Mucosa of stomach (tissue), 1 donor: ENCODE results near the gene HID1.
"Not testable (repeated sequence)": the region's sequence is repeated elsewhere in the genome, so short reads cannot be mapped to it uniquely, and the experiment has no call there.

Experiments
- H3K27me3 ChIP-seq: one replicate; pipeline ENCODE4 v1.7.0; 2013; ENCODE audit warnings: mild to moderate bottlenecking, low read length; ENCODE audit not compliant: control insufficient read depth, insufficient read depth
- H3K36me3 ChIP-seq: one replicate; pipeline ENCODE4 v1.7.0; 2013; ENCODE audit warnings: low read length; ENCODE audit not compliant: control insufficient read depth, insufficient read depth
- H3K4me1 ChIP-seq: one replicate; pipeline ENCODE4 v1.7.0; 2013; ENCODE audit warnings: mild to moderate bottlenecking, low read length; ENCODE audit not compliant: control insufficient read depth, insufficient read depth
- H3K4me3 ChIP-seq: one replicate; pipeline ENCODE4 v1.7.0; 2013; ENCODE audit warnings: low read length
- H3K9ac ChIP-seq: one replicate; pipeline ENCODE4 v1.7.0; 2013; ENCODE audit warnings: mild to moderate bottlenecking, low read length, moderate library complexity
- H3K9me3 ChIP-seq: one replicate; pipeline ENCODE4 v1.7.0; 2013; ENCODE audit warnings: mild to moderate bottlenecking, low read length, moderate library complexity; ENCODE audit not compliant: control insufficient read depth
- donor health status: Pancreatic carcinoma.

The HID1 gene

GRCh38 chr17:74992223-74992622, 19.7 kb upstream of the HID1 start:
- Histone ChIP-seq H3K9me3 (no peaks in the 10 kb centered on the region), H3K9ac (peak overlapping the region; percentile 18), H3K27me3 (no peaks in the 10 kb centered on the region)

GRCh38 chr17:74990581-74991105, 18.1 kb upstream of the HID1 start:
- H3K4me1 ChIP-seq: peaks cover 49% of the 10 kb centered on the region
- H3K9me3 ChIP-seq: no peaks in the 10 kb centered on the region
- H3K9ac ChIP-seq: no peak overlapping the region
- no peaks in the 10 kb centered on the region for H3K36me3 ChIP-seq
- no peaks in the 10 kb centered on the region for H3K27me3 ChIP-seq
- H3K4me3 ChIP-seq: no peak overlapping the region

More at GRCh38 chr17:74992223-74992622, 19.7 kb upstream of the HID1 start:
- no peak overlapping the region for H3K4me3 ChIP-seq
- H3K36me3 ChIP-seq: no peaks in the 10 kb centered on the region
- peaks cover 42% of the 10 kb centered on the region for H3K4me1 ChIP-seq

- no peaks in the 10 kb centered on the region for H3K36me3 ChIP-seq
- peak overlapping the region; percentile 91 for H3K4me3 ChIP-seq
- H3K9me3 ChIP-seq: no peaks in the 10 kb centered on the region
- H3K4me1 ChIP-seq: peaks cover 53% of the 10 kb centered on the region
- H3K9ac ChIP-seq: peak overlapping the region; percentile 89
- H3K27me3 ChIP-seq: no peaks in the 10 kb centered on the region
Observed at GRCh38 chr17:74987909-74988711, 15.6 kb upstream of the HID1 start.

- no peaks in the 10 kb centered on the region for H3K27me3 ChIP-seq
- peaks cover 50% of the 10 kb centered on the region for H3K4me1 ChIP-seq
- H3K4me3 ChIP-seq: peak within 1 kb of the TSS; percentile 91
- no peaks in the 10 kb centered on the region for H3K9me3 ChIP-seq
- no peaks in the 10 kb centered on the region for H3K36me3 ChIP-seq
- peak within 1 kb of the TSS; percentile 89 for H3K9ac ChIP-seq
Observed at GRCh38 chr17:74987418-74987908, 14.9 kb upstream of the HID1 start, which contains the start of gene CDR2L. CDR2L (plus strand) TSS chr17:74987632; CDS start chr17:74988044, 412 bp downstream.

- Histone ChIP-seq H3K9me3 (no peaks in the 10 kb centered on the region), H3K36me3 (no peaks in the 10 kb centered on the region), H3K27me3 (no peaks in the 10 kb centered on the region), H3K9ac (no peak overlapping the region), H3K4me1 (peaks cover 51% of the 10 kb centered on the region), H3K4me3 (no peak overlapping the region)
Observed at GRCh38 chr17:74986206-74986576, 13.6 kb upstream of the HID1 start.

GRCh38 chr17:74982663-74983313, 10.2 kb upstream of the HID1 start:
- Histone ChIP-seq H3K4me3 (peak overlapping the region; percentile 77), H3K9ac (peak overlapping the region; percentile 79), H3K4me1 (peaks cover 32% of the 10 kb centered on the region)
- H3K36me3 ChIP-seq, H3K27me3 ChIP-seq, H3K9me3 ChIP-seq: not testable (repeated sequence)

- Histone ChIP-seq H3K4me1 (peaks cover 29% of the 10 kb centered on the region), H3K9ac (peak overlapping the region; percentile 79), H3K9me3 (no peaks in the 10 kb centered on the region), H3K36me3 (no peaks in the 10 kb centered on the region), H3K4me3 (peak overlapping the region; percentile 77), H3K27me3 (no peaks in the 10 kb centered on the region)
Observed at GRCh38 chr17:74981979-74982662, 9.6 kb upstream of the HID1 start.

- H3K36me3 ChIP-seq: no peaks in the 10 kb centered on the region
- H3K4me3 ChIP-seq: peak overlapping the region; percentile 77
- H3K9ac ChIP-seq: peak overlapping the region; percentile 79
- no peaks in the 10 kb centered on the region for H3K27me3 ChIP-seq
- H3K4me1 ChIP-seq: peaks cover 25% of the 10 kb centered on the region
- no peaks in the 10 kb centered on the region for H3K9me3 ChIP-seq
Observed at GRCh38 chr17:74981318-74981978, 8.9 kb upstream of the HID1 start.

GRCh38 chr17:74979408-74980146, 7.0 kb upstream of the HID1 start:
- no peaks in the 10 kb centered on the region for H3K27me3 ChIP-seq
- H3K4me3 ChIP-seq: no peak overlapping the region
- no peaks in the 10 kb centered on the region for H3K9me3 ChIP-seq
- H3K4me1 ChIP-seq: peaks cover 21% of the 10 kb centered on the region
- no peaks in the 10 kb centered on the region for H3K36me3 ChIP-seq
- no peak overlapping the region for H3K9ac ChIP-seq

- Histone ChIP-seq H3K36me3 (no peaks in the 10 kb centered on the region), H3K27me3 (no peaks in the 10 kb centered on the region), H3K4me3 (no peak overlapping the region), H3K9ac (no peak overlapping the region), H3K4me1 (peaks cover 22% of the 10 kb centered on the region), H3K9me3 (no peaks in the 10 kb centered on the region)
Observed at GRCh38 chr17:74978240-74978639, 5.7 kb upstream of the HID1 start.

- Histone ChIP-seq H3K4me1 (peaks cover 27% of the 10 kb centered on the region), H3K4me3 (no peak overlapping the region), H3K9me3 (no peaks in the 10 kb centered on the region), H3K9ac (no peak overlapping the region), H3K27me3 (no peaks in the 10 kb centered on the region), H3K36me3 (no peaks in the 10 kb centered on the region)
Observed at GRCh38 chr17:74977802-74978201, 5.2 kb upstream of the HID1 start.
